Fibroblast of peridontal ligament (primary cell): Measurements from ENCODE around the gene CPN1.

Experiments used
- DNase-seq: peaks from one replicate; pipeline ENCODE4 v3.0.0-alpha.2; 2010; ENCODE audit errors: extremely low read depth

CPN1 gene

DNA sequence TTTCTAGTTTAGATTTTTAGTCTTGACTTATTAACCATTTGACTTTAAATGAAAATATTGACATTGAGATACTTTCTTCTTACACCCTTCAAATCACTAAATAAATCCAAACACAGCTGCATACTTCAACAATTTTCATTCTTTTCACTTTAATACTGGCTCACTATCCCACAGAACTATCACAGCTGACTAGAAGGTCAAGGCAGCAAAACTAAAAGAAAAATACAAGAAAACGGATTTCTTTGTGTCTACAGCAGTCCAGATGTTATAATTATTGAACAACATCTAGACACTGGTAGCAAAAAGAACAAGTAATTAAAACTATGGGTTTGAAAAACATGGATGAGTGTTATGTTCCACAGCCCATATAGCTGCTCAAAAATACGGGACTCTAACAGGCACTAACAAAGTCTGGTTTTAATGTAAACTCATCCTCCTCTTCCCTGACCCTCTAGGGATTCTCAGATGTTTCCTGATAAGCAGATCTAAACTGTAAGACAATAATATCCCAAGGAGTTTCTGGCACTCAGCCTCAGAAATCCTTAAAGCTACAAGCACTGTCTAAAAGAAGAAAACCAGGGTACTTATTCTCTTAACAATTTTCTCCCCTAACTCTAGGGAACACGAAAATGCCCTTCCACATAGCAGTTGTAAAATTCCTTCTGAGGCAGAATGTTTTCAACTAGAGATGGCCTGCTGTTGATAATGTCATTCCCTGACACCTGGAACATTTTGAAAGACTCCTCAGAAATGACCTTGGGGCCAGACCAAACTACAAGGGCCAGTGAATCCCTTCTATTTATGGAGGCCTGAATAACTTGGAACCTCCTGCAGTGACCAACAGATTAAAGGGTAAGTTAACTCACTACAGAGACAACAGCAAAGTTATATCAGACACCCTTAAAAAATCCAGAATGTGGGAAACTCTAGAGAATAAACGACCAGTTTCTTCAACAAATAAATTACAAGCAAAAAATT, 84.7 kb downstream of the CPN1 start:
- peak; percentile 59 for DNase-seq

DNA sequence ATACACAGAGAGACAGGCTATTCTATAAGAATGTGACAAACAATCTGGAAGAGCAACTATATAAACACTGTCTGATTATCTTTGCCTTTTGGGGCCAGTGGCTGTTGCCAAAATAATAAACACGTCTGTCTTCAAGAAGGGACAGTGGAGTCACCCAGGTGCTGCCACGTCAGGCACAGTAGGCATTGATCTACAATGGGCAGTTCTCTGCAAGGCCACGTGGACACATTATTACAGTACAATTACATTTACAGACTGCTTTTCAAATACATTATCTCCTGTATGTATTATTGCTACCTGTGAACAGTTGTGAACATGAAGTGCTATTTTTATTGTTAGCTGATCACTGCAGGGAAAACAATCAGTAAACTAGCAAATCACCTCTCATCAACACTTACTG, 86.0 kb downstream of the CPN1 start:
- DNase-seq: no peak

DNA sequence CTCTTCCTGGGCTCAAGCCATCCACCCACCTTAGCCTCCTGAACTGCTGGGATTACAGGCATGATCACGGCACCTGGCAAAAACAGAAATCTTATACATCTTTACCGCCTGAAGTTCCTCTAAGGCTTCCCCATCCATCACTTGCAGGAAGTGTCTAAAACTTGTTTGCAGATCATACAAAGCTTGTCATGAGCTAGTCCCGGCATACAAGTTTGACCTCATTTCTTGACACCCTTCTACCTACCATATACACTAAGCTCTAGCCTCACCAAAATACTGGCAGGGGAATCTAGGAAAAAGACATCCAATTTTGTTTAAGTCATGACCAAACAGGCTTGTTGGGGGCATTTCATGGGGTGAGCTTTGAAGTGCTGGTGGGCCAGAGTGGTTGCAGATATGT, 86.4 kb downstream of the CPN1 start:
- no peak for DNase-seq

DNA sequence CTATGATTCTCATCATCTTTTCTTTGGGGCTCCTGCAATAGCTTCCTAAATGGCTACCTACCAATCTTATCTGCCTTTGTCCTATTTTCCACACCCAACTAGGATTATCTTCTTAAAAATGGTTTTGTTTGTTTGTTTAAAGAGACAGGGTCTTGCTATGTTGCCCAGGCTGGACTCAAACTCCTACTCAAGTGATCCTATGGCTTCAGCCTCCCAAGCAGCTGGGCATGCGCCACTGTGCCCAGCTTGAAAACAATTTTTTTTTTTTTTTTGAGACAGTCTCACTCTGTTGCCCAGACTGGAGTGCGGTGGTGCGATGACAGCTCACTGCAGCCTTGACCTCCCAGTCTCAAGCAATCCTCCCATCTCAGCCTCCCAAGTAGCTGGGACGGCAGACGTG, 86.9 kb downstream of the CPN1 start:
- no peak for DNase-seq

DNA sequence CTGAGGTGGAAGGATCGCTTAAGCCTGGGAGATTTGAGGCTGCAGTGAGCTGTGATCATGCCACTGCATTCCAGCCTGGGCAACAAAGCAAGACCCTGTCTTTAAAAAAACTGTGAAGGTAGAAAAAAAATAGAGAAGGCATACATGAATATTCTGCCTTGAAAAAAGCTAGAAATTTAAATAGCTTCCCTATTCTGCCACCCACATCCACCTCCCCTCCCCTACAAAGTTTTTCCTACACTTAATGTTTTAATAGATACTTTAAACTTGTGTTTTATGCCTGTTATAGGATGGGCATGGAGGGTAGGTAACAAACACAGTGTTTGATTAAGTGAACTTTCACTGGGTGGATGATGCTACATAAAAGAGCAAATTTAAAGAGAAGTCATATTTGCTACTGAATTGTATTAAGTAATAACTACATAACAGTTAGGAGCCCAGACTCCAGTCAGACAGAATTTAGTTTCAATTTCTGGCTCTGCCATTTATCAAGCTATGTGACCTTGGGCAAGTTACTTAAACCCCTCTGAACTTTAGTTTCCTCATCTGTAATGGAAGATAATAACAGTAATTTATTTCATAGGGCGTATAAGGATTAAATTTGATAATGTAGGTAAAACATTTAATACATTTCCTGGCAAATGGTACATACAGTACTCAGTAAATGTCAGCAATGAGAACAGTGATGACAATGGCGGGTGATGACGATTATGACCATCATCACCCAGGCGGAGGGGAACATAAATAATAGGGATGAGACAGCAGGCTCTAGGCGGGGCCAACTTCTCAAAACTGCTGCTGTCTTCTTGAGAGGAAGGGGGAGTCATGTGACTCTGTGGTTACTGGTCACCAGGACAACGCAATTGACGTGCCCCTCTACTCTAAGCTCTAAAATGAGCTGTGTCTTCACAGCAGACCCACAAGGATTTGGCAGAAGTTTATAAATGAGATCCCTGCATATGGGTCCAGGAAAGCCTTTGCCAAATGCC, 87.7 kb downstream of the CPN1 start:
- peak; percentile 98 for DNase-seq
